ENCODE data around the gene SMIM5. TPM values are rescaled to one million over a fixed set of nuclear protein-coding genes. Genes with fewer than 3 reads are reported as not detected.

Gene SMIM5
- total RNA-seq, 2 donors from 2014 or later, result 0.27 to 0.28 TPM

DNA sequence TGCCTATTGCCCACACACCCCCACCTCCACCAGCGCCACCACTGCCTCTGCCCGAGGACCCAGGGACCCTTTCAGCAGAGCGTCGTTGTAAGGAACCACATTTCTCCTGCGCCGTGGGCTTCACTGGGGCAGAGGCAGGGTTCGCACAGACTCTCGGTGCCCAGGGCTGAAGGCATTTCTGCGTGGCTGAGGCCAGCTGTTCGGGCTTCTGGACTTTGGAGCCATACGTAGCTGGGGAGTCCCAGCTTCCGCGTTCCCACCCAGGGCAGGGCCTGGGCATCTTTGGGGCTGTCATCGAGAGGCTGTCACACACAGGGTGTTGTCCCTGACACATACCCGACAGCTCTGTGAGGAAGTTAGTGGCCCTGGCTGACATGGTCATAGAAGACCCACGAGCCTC lies 16.0 kb upstream of the SMIM5 start:
- no peaks in the 10 kb centered on the region for H3K27me3 ChIP-seq (replicated peaks; ENCODE audit: insufficient read depth)
- ATAC-seq (ENCODE audit: insufficient number of reproducible peaks, low FRiP score, low read depth) (no peak), DNase-seq (ENCODE audit: low spot score) (no peak)
- H3K4me1 ChIP-seq (ENCODE audit: control insufficient read depth in 1 of 2, low read depth in 2 of 2), result no peaks in the 10 kb centered on the region
- H3K9me3 ChIP-seq, result no peaks in the 10 kb centered on the region
- H3K36me3 ChIP-seq, result peaks cover 3% of the 10 kb centered on the region
- no peak overlapping the region for H3K27ac ChIP-seq
- TF ChIP-seq, protein P1, sequence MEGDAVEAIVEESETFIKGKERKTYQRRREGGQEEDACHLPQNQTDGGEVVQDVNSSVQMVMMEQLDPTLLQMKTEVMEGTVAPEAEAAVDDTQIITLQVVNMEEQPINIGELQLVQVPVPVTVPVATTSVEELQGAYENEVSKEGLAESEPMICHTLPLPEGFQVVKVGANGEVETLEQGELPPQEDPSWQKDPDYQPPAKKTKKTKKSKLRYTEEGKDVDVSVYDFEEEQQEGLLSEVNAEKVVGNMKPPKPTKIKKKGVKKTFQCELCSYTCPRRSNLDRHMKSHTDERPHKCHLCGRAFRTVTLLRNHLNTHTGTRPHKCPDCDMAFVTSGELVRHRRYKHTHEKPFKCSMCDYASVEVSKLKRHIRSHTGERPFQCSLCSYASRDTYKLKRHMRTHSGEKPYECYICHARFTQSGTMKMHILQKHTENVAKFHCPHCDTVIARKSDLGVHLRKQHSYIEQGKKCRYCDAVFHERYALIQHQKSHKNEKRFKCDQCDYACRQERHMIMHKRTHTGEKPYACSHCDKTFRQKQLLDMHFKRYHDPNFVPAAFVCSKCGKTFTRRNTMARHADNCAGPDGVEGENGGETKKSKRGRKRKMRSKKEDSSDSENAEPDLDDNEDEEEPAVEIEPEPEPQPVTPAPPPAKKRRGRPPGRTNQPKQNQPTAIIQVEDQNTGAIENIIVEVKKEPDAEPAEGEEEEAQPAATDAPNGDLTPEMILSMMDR (IDR thresholded peaks at IDR 0.05), result no peak
- H3K4me3 ChIP-seq, result no peak overlapping the region

DNA sequence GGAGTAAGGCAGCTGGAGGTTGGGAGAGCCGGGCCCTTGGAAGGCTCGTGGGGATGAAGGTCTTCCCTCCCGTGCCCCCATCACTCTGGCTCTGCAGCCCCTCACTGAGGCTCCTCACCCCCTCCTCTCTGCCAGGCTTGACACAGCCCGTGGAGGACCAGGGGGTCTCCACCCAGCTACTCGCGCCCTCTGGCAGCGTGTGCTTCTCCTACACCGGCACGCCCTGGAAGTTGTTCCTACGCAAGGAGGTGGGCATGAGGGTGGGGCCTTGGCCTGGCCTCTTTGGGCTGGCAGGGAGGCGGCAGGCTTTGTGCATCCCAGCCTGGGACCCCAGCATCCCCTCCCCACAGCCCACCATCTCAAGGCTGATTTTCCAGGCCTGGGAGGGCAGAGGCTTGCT lies 15.6 kb upstream of the SMIM5 start:
- Histone ChIP-seq H3K27ac (no peak overlapping the region), H3K4me1 (ENCODE audit: control insufficient read depth in 1 of 2, low read depth in 2 of 2) (no peaks in the 10 kb centered on the region), H3K9me3 (no peaks in the 10 kb centered on the region), H3K4me3 (no peak overlapping the region), H3K36me3 (peaks cover 3% of the 10 kb centered on the region), H3K27me3 (replicated peaks; ENCODE audit: insufficient read depth) (no peaks in the 10 kb centered on the region)
- TF ChIP-seq, protein P1 (IDR thresholded peaks at IDR 0.05), result no peak
- DNase-seq (ENCODE audit: low spot score) (no peak), ATAC-seq (ENCODE audit: insufficient number of reproducible peaks, low FRiP score, low read depth) (no peak)

DNA sequence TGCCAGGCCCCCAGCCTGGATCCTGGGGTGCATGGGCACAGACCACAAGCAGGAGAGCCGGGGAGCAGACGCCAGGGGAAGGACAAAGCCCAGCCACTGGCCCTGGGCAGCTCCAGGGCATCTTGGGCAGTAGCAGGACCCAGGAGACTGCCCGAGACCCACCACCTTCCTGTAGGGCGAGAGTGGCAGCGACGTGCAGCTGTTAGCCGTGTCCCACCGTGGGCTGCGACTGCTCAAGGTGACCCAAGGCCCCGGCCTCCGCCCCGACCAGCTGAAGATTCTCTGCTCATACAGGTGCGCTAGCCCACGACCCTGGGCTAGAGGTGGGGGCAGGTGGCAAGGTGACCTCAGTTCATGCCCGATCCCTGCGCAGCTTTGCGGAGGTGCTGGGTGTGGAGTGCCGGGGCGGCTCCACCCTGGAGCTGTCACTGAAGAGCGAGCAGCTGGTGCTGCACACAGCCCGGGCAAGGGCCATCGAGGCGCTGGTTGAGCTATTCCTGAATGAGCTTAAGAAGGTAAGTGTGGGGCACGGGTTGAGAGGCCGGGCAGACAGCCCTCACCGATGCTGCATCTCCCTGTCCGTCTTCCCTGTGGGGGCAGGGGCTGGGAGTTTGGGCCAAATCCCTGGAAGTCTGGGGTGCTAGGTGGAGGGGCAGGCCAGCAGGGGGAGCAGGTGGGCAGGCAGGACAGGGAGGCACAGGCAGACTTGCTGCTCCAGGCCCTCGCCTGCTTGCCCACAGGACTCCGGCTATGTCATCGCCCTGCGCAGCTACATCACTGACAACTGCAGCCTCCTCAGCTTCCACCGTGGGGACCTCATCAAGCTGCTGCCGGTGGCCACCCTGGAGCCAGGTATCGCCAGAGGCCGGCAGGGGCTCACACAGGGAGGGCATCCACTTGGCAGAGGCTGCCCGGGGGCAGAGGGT lies 13.5 kb upstream of the SMIM5 start:
- Histone ChIP-seq H3K4me3 (no peak overlapping the region), H3K9me3 (no peaks in the 10 kb centered on the region), H3K4me1 (ENCODE audit: control insufficient read depth in 1 of 2, low read depth in 2 of 2) (no peaks in the 10 kb centered on the region), H3K27me3 (replicated peaks; ENCODE audit: insufficient read depth) (no peaks in the 10 kb centered on the region), H3K36me3 (peaks cover 3% of the 10 kb centered on the region), H3K27ac (no peak overlapping the region)
- ATAC-seq (ENCODE audit: insufficient number of reproducible peaks, low FRiP score, low read depth) (no peak), DNase-seq (ENCODE audit: low spot score) (no peak)
- TF ChIP-seq, protein P1 (IDR thresholded peaks at IDR 0.05), result no peak

DNA sequence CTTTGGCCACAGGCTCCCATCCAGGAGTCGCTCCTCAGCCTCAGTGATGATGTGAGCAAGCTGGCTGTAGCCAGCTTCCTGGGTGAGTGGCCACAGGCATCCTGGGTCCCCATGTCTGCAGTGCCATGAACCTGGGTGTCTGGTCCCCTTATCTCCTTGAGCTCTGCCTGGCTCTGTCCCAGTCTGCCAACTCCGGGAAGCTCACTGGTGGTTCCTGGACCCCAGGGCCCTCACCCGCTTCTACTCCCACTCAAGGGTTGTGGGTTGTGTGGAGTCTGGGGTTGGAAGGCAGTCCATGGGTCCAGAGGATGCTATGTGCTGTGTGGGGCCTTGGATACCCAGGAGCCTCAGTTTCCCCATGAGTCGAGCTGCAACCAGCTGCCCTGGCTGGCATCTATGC lies 11.7 kb upstream of the SMIM5 start:
- TF ChIP-seq, protein P1 (IDR thresholded peaks at IDR 0.05), result no peak
- no peaks in the 10 kb centered on the region for H3K4me1 ChIP-seq (ENCODE audit: control insufficient read depth in 1 of 2, low read depth in 2 of 2)
- H3K27ac ChIP-seq, result no peak overlapping the region
- DNase-seq (ENCODE audit: low spot score) (no peak), ATAC-seq (ENCODE audit: insufficient number of reproducible peaks, low FRiP score, low read depth) (no peak)
- no peaks in the 10 kb centered on the region for H3K9me3 ChIP-seq
- no peaks in the 10 kb centered on the region for H3K27me3 ChIP-seq (replicated peaks; ENCODE audit: insufficient read depth)
- H3K36me3 ChIP-seq, result peaks cover 8% of the 10 kb centered on the region
- no peak overlapping the region for H3K4me3 ChIP-seq

DNA sequence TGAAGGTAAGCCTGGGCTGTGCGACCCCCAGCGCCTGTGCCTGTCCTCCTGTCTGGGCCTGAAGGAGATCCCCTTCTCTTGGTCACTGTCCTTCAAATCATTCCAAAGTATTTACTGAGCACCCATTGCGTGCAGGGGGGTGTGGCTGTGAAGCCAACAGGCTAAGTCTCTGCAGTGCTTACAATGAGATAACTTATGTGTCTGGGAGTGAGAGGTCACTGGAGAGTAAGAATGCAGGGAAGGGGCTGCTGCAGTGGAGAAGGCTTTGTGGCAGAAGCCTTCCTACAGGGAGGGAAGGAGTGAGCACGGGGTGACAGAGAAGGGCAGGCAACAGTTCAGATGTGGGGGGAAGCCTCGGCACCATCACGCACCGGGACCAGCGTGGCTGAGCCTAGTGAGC lies 11.2 kb upstream of the SMIM5 start:
- ATAC-seq (ENCODE audit: insufficient number of reproducible peaks, low FRiP score, low read depth) (no peak), DNase-seq (ENCODE audit: low spot score) (no peak)
- H3K4me1 ChIP-seq (ENCODE audit: control insufficient read depth in 1 of 2, low read depth in 2 of 2), result no peaks in the 10 kb centered on the region
- no peaks in the 10 kb centered on the region for H3K9me3 ChIP-seq
- H3K36me3 ChIP-seq, result peaks cover 12% of the 10 kb centered on the region
- no peak overlapping the region for H3K27ac ChIP-seq
- H3K27me3 ChIP-seq (replicated peaks; ENCODE audit: insufficient read depth), result no peaks in the 10 kb centered on the region
- H3K4me3 ChIP-seq, result no peak overlapping the region
- TF ChIP-seq, protein P1 (IDR thresholded peaks at IDR 0.05), result no peak

Measured in thoracic aorta (tissue), 2 donors.